ENCODE data around the gene FEZF1.

Gene FEZF1

GRCh38 chr7:122261442-122261841, 43.1 kb downstream of the FEZF1 start:
- DNase-seq, result no peak

GRCh38 chr7:122261016-122261415, 43.5 kb downstream of the FEZF1 start:
- DNase-seq, result no peak

GRCh38 chr7:122260336-122260735, 44.2 kb downstream of the FEZF1 start:
- no peak for DNase-seq

- no peak for DNase-seq
These were observed 45.6 kb downstream of the FEZF1 start for GRCh38 chr7:122258971-122259370.

GRCh38 chr7:122257056-122257455, 47.5 kb downstream of the FEZF1 start:
- no peak for DNase-seq

- no peak for DNase-seq
These were observed 48.5 kb downstream of the FEZF1 start for GRCh38 chr7:122256046-122256445.

- DNase-seq, result no peak
These were observed 49.1 kb downstream of the FEZF1 start for GRCh38 chr7:122255454-122255853.
